Stimulated activated CD8-positive, alpha-beta memory T cell treated with anti-CD3 and anti-CD28 coated beads, Interleukin-4, amount 100 ng/mL, for 48 hours (primary cell): ENCODE data around the gene FBXO24.
A peak's percentile ranks its signal among the peaks of the same experiment; 100 is the strongest.
"Not testable (repeated sequence)": the region's sequence is repeated elsewhere in the genome, so short reads cannot be mapped to it uniquely, and the experiment has no call there.

Experiments used
- DNase-seq: peaks from one replicate; pipeline ENCODE4 v3.0.0-alpha.2; 2020

The FBXO24 gene

GRCh38 chr7:100586266-100587025 is at the start of gene FBXO24:
FBXO24 (plus strand) TSS chr7:100586328; CDS start chr7:100586626, 298 bp downstream.
- DNase-seq: peak; percentile 99

DNA sequence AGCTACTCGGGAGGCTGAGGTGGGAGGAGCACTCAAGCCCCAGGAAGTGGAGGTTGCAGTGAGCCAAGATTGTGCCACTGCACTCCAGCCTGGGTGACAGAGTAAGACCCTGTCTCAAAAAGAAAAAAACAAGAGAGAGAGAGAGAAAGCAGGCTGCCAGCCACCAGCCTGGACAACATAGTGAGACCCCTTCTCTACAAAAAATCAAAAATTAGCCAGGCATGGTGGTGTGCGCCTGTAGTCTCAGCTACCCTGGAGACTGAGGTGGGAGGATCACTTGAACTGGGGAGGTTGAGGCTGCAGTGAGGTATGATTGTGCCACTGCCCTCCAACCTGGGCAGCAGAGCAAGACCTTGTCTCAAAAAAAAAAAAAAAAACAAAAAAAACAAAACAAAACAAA is 49.4 kb upstream of the FBXO24 start:
- not testable (repeated sequence) for DNase-seq

DNA sequence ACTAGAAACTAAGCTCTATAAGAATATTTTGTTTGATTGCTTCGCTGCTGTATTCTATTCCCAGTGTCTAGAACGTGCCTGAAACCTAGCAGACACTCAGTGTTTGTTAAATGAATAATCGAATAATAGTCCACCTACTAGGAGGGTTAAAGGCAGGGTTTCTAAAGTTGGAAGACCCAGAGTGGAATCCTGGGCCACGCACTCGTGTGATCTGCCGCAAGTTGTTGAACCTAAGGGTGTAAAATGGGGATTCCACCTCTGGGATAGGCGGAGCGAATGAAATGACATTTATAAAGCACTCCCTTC is 47.8 kb upstream of the FBXO24 start:
- DNase-seq: no peak

DNA sequence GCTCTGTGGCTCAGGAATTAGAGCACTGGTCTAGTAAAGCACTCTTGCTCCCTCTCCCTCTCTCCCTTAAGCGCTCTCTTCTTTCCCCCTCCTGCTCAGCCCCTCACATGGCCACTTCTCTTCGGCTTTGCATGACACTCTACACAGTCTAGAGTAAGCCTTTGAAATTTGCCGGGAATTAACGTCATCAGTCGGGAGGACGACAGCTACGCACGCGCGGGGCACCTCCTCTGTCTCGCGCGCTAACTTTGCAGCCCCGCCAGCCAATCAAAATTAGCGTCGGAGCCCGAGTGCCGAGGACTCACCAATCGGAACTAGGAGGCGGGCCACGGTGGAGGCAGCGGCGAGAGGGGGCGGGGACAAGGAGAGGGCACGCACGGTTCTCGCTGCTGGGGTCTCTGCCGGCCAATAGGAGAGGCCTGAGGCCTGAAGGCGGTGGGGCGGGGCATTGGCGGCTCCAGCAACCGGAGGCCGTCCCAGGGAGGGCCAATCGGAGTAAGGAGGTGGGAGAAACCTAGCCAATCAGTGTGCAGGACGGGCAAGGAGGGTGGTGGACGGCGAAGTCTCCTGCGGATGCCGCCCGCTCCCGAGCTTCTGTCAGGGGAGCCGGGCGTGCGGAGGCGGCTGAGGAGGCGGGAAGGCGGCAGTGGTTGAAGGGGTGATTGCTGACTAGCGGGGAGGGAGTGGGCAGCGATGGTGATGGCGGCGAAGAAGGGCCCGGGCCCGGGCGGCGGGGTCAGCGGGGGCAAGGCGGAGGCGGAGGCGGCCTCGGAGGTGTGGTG is 47.3 kb upstream of the FBXO24 start, which contains the start of gene AGFG2:
Gene AGFG2, plus strand, starts transcription at position 550 of the 782 bp plus-strand sequence. Its CDS starts 144 bp downstream, at position 694.
- peak; percentile 100 for DNase-seq

GRCh38 chr7:100539436-100540006 is 46.6 kb upstream of the FBXO24 start:
- no peak for DNase-seq

- DNase-seq: no peak
Measured at GRCh38 chr7:100540073-100540723, 45.9 kb upstream of the FBXO24 start.

DNA sequence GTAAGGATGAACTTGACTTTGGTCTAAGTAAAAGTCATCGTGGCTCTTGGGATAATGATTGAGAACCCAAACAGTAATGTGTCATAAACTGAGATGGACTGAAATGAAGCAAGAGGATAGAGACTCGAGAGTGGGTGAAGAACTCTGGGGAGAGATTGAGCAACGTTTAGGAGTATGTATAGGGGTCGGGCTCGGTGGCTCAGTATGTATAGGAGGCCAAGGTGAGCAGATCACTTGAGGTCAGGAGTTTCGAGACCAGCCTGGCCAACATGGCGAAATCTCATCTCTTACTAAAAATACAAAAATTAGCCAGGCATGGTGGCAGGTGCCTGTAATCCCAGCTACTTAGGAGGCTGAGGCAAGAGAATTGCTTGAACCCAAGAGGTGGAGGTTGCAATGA is 44.8 kb upstream of the FBXO24 start:
- DNase-seq: peak; percentile 45

GRCh38 chr7:100543586-100543985 is 42.5 kb upstream of the FBXO24 start:
- DNase-seq: no peak

- no peak for DNase-seq
Measured at GRCh38 chr7:100544386-100544785, 41.7 kb upstream of the FBXO24 start.

- no peak for DNase-seq
Measured at GRCh38 chr7:100544967-100545359, 41.2 kb upstream of the FBXO24 start.

GRCh38 chr7:100545360-100546128 is 40.6 kb upstream of the FBXO24 start:
- DNase-seq: peak; percentile 79

GRCh38 chr7:100546129-100546925 is 39.8 kb upstream of the FBXO24 start:
- DNase-seq: no peak

- DNase-seq: peak; percentile 42
Measured at GRCh38 chr7:100546926-100547800, 39.0 kb upstream of the FBXO24 start.

DNA sequence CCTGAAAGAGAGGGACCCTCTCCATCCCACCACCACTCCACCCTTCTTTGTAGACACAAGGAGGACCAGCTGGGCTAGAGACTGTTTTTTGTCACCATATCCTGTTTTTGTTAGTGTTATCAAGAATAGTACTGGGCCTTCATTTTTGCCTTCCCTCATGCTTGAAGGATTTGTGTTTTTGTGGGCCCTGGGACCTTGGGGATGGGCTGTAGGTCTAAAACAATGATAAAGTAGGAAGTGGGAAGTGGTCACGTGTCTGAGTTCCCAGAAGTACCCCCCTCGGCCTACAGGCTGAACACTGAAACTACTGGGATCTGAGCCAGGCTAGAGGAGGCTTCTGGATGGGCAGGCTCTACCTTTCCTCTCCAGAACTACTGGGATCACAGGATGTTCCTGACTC is 38.3 kb upstream of the FBXO24 start:
- no peak for DNase-seq

DNA sequence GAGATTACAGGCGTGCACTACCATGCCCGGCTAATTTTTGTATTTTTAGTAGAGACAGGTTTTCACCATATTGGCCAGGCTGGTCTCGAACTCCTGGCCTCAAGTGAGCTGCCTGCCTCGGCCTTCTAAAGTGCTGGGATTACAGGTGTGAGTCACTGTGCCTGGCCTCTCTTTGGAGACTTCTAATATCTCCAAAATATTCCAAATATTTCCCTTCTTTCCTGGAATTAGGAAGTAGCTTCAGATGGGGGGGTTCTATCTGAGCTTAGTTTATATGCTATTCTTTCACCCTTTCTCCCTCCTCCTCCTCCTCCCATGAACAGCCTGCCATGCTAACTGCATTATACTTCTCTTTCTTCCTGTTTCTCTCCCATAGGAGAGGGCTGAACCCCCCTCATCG is 37.7 kb upstream of the FBXO24 start:
- DNase-seq: not testable (repeated sequence)

GRCh38 chr7:100552532-100552931 is 33.6 kb upstream of the FBXO24 start:
- no peak for DNase-seq

DNA sequence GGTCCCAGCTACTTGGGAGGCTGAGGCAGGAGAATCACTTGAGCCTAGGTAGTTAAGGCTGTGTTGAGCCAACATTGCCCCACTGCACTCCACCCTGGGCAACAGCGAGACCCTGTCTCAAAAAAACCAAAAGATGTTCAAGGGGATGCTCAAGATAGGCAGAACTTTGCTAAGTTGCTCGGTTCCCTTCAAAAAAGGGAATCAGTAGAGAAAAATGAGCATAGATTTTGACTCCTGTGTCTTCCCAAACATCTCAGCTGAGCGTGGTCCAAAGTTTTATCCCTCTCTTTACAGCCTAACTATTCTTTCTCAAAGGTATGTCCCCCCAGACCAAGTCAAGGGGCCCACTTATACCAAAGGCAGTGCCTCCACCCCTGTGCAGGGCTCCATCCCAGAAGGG is 33.1 kb upstream of the FBXO24 start:
- DNase-seq: no peak

GRCh38 chr7:100555701-100556100 is 30.4 kb upstream of the FBXO24 start:
- no peak for DNase-seq

GRCh38 chr7:100556541-100556940 is 29.6 kb upstream of the FBXO24 start:
- DNase-seq: no peak

- no peak for DNase-seq
Measured at GRCh38 chr7:100559127-100559526, 27.0 kb upstream of the FBXO24 start.
